Astrocyte of the spinal cord (primary cell): Measurements from ENCODE around the gene CALHM1.

ENCODE experiments used
- DNase-seq: peaks from one replicate; pipeline ENCODE4 v3.0.0; 2011; ENCODE audit warnings: low read depth, low spot score
- H3K4me3 ChIP-seq: 2 replicates; pipeline ENCODE4 v1.5.1; 2011; ENCODE audit warnings: low read depth, mild to moderate bottlenecking, low read length, moderate library complexity
- CTCF ChIP-seq: IDR thresholded peaks from 2 replicates; pipeline ENCODE4 v1.5.1; 2012; ENCODE audit warnings: low read depth, mild to moderate bottlenecking, low read length, inconsistent platforms
- in situ Hi-C: cut with HindIII; loops from 2 replicates; pipeline ENCODE4 v1.10.0; 2017; ENCODE audit warnings: low sequenced_read_pairs

Gene CALHM1

GRCh38 chr10:103481974-103482531 is 23.4 kb upstream of the CALHM1 start:
- peak; percentile 68 for TF ChIP-seq CTCF
- in situ Hi-C loops: no loop called here
- no peak overlapping the region for H3K4me3 ChIP-seq
- DNase-seq: peak; percentile 50

GRCh38 chr10:103480521-103480920 is 21.8 kb upstream of the CALHM1 start:
- DNase-seq: no peak
- in situ Hi-C loops: no loop called here
- H3K4me3 ChIP-seq: no peak overlapping the region
- no peak for TF ChIP-seq CTCF

GRCh38 chr10:103479135-103479534 is 20.4 kb upstream of the CALHM1 start, which contains the start of gene CALHM3:
TSS of gene CALHM3 (minus strand) at chr10:103479240. CDS start at chr10:103479032, 208 bp downstream.
- in situ Hi-C loops: no loop called here
- DNase-seq: no peak
- H3K4me3 ChIP-seq: no peak within 1 kb of the TSS

GRCh38 chr10:103478671-103479070 is 20.0 kb upstream of the CALHM1 start:
- no peak overlapping the region for H3K4me3 ChIP-seq
- no peak for DNase-seq
- in situ Hi-C loops: no loop called here
- no peak for TF ChIP-seq CTCF

More at GRCh38 chr10:103479135-103479534, 20.4 kb upstream of the CALHM1 start, which contains the start of gene CALHM3:
- TF ChIP-seq CTCF: no peak

GRCh38 chr10:103476046-103476768 is 17.5 kb upstream of the CALHM1 start:
- DNase-seq: no peak
- in situ Hi-C loops: no loop called here
- TF ChIP-seq CTCF: peak; percentile 9
- no peak overlapping the region for H3K4me3 ChIP-seq

- no peak for DNase-seq
- in situ Hi-C loops: no loop called here
- H3K4me3 ChIP-seq: no peak overlapping the region
- TF ChIP-seq CTCF: no peak
Measured at GRCh38 chr10:103475437-103475836, 16.7 kb upstream of the CALHM1 start.
